ENCODE data around the gene ATP1B1.

ATP1B1 gene

GRCh38 chr1:169106095-169106920 is at the start of gene ATP1B1:
Gene ATP1B1, plus strand, starts transcription at chr1:169106690. Its CDS starts 140 bp downstream, at chr1:169106830.
- peak; percentile 86 for DNase-seq

DNA sequence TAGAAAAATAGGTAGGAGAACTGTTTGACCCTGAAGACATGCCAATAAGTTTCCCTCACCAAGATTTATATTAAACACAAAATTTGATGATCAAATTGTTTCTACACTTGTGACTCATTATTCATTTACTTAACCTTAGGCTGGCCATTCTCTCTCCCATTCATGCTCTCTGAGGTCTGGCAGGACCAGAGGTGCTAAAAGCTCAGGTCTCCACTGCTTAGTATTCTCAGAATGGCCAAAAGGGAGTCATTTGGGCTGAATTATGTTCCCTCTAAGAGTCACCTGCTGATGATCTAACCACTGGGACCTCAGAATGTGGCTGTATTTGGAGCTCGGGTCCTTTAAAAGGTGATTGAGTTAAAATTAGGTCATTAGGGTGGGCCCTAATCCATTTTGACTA is 47.1 kb upstream of the ATP1B1 start:
- no peak for DNase-seq

DNA sequence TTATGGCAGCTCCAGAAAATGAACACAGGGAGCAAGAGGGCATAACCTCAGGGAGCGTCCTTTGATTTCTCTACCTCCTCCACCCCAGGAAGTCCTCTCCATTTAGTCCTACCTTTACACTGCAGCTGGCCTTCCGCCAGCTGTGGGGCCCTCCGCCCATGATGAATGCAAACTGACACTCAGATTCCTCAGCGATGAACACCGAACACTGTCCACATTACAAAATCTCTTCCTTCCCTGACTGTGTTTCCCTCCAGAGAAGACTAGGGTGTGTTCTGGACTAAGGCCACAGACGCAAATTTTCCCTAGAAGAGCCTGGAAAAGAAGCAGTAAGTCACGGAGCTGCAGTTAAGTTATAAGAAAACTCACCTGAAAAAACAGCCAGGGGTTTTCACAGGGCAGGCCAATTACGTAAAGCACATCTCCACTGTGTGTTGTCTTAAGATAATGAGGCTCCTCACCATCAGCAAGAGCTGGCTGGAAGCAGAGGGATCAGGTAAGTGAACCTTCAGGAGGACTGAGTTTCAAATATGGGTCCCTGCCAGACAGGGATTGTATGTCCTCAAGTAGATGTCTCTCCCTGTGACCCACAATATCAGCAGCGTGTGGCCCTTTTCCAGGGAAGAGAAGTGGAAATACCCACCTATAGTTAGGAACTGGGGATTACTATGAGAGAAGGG is 46.3 kb upstream of the ATP1B1 start:
- no peak for DNase-seq

DNA sequence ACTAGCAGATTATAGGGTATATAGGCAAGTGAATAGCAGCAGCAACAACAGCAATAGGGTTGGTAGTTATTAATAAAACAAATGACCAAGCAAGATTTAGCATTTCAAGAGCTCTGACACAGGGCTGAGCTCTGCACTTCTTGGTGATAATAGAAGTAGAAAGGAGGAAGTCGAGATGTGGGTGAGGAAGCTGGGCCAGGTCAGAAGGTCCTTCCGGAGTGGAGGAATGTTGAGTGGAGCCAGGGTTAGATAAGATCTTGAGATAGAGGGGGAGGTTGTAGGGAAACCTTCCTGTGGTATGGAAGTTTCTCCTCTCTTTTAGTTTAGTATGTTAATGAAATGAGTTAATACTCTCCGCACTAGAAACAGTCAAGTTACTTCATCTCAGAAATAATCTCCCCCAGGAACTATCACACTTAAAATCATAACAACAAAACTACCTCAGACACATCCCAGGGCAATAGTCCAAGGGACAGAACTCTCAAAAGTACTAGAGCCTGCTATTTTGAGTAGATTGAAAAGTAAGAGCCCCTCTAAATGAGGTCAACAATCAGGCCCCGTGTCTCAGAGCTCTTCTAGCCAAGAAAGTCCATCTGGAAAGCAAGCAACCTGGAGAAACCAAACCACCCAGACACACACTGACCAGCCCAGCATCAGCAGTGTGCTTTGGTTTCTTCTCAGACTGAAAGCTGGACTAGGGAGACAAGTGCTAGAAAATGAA is 45.4 kb upstream of the ATP1B1 start:
- DNase-seq = peak; percentile 11

DNA sequence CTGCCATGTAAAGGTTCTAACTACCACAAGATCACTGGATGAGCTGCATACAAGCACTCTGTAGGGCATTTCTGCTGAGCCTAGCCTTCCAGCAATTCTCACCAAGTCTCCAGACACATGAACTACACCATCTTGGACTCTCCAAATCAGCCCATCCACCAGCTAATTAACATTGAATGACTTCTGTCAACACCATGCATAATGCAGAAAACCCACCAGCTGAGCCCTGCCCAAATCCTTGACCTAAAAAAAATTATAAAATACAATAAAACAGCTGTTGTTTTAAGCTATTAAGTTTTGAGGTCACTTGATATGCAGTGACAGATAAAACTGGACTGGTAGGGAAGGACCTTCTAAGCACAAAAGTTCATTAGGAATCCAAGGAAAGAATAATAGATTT is 44.3 kb upstream of the ATP1B1 start:
- no peak for DNase-seq

DNA sequence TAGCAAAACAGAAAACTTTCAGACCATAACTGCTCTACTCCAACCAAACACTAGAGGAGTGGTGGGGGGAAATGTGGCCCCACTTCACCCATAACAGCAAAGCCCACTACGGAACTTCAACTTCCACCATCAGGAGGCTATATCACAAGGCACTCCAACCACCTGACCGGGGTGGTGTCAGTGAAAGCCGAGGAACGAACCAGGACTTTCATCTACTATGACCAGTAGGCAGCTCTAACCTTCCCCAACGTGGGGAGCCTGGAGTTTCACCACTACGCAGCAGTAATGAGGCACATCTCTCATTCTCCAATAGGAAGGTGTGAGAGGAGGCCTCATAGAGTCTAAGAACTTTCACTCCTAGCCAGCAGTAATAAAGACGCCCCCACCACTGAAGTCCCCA is 42.4 kb upstream of the ATP1B1 start:
- DNase-seq = no peak

DNA sequence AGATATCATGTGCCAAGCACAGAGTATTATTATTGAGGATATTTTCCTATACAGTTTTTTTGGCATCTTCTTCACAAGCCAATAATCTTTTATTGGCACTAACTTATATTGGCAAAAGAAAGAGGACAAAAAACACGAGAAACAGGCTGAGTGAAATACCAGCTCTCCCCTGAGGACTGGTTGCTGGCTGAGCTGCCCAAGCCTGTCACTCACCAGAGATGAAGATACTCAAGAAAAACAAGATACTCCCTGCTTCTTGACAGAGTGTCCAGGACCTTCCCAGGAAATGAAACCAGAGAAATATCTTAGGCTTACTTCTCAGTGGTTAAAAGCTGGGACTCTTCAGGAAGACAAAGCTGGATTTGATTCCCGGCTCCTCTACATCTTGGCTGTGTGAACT is 35.9 kb upstream of the ATP1B1 start:
- DNase-seq = no peak

DNA sequence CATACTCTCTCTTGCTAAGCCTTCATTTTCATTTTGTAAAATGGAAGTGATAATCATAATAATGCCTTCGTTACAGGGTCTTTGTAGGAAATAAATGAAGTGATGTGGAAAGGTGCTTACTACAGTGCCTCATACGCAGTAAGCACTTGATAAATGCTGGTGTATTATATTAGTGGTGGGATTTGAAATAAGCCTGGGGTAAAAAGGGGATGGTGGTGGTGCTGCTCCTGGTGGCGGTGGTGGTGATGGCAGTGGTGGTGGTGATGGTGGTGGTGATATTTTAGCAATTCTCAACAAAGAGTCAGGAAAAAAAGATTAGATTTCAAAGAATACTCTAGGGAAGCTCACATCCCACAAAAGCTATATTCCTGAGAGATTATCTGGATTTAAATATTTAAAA is 35.5 kb upstream of the ATP1B1 start:
- no peak for DNase-seq

- no peak for DNase-seq
Measured at GRCh38 chr1:169072945-169073725, 33.4 kb upstream of the ATP1B1 start.

DNA sequence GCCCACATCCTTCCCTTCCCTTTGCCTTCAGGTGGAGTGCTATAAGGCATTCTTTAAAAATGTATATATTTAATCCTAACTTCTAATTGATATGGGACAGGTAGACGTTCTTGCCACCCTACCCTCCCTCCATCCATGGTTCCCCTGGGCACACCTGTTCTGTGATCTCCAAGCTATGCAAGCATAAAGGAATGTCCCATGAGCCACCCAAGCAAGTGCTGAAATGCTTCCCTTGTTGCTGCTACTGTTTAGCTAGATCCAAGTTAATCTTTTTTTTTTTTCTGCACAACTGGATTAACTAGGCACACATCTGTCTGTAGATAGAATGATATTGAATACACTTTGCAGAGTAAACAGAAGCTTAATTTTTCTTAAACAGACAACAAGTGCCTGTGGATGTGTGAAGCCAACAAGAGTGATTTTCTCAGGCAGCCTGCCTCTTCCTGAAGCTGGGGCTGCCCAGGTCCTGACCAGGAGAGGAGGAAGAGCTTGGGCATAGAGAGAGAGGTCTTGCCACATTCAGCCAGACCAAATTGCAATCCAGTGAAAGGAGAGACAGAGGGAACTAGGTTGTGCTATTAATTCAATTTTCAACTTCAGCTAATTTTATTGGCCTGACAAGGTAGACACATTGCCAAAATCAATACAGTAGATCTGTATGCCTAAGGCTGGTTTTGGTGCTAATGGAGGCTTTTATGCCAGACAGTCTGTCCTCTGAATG is 28.2 kb upstream of the ATP1B1 start:
- DNase-seq = no peak

DNA sequence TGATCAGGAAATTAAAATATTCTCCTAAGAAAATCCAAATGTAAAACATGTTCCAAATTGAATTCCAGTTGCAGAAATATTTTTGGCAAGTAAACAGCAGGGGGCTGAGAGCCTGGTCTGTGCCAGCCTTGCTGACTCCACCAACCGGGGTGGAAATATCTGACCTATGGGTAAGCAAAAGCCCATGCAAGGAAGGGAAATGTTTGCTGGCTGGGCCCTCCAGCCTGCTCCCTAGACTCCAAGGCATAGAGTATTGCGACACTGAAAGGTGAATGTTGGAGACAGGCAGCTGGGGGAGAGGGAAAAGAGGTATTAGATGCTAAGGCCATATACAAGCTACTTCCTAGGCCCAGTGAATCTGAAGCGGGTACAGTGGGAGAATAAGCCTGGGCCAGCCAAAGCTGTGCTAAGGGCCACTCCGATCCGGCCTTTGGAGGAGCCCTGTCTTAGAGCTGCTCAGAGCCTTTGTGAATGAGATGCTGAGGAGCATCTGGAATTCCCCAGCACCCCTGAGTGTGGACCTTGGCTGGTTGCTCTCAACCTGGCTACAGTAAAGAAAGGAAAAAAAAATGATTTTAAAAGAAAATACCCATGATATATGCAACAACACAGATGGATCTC is 24.9 kb upstream of the ATP1B1 start:
- no peak for DNase-seq

DNA sequence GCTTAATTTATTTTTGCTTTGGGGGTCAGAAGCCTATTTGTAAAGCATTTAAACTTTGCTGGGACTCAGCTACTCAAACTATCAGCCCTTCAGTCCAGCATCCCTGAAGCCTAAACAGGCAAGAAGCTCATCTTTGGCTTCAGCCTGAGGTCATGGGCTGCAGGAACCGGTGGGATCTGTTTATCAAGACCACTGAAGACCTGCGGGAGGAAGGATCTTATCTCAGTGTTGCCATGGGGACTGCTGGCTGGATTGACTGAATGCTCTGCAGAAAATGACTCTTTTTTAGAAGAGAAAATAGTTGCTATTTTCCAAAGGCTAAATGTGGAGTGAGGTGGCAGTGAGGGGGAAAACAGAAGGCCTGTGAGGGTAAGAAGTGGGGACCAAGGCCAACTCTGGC is 20.6 kb upstream of the ATP1B1 start:
- DNase-seq = no peak

DNA sequence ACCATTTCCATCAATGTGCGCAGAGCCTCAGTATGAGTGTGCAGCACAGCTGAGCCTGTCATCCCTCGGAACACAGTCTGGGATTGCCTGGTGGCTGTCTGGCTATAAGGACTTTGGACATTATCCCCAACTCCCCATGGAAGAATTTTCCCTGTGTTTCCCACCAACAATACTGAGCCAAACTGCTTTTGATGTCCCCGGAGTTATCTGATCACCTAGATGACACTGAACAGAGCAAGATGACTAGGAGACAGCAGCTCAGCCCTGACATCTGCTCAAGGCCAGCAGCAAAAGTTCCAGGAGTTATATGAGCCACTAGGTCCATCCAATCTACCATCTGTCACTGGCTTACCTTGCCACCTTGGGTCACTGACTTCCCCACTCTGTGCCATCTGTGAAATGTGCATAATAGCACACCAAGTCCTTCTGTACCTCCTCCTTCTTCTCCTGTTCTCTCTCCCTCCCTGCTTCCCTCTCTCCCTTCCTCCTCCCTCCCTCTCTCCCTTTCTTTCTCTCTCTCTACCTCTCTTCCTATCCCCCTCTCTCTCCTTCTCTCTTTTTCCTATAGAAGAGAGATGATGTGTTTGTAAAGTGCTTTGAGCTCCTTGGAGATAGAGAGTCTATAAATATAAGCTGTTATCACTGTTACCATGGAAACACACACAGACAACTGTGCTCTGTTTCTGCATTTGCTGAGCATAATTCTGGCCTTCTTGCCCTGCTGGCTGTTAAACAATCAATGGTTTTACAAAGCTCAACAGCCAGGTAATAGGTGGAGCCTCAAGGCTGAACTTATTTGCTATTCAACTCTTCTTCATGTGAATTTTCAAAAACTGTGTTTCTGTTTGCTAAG is 19.7 kb upstream of the ATP1B1 start:
- DNase-seq = no peak

GRCh38 chr1:169087876-169088275 is 18.6 kb upstream of the ATP1B1 start:
- DNase-seq = no peak

DNA sequence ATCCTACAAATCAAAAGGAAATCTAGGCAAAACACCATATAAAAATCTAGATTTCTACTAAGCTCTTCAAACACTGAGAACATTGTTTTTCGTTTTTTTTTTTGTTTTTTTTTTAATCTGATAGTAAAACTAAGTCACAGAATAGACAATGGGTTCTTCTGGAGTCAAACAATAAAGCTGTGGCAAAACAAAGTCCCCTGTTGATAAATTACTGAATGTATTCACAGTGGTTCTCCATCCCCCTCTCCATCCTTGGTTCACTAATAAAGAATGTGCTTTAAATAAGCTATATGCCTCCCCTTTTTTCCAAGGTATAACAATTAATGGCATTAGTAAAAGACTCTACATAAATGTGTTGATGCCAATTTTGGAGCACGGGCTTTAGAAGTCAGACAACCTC is 16.7 kb upstream of the ATP1B1 start:
- no peak for DNase-seq

GRCh38 chr1:169090308-169090899 is 16.1 kb upstream of the ATP1B1 start:
- DNase-seq = no peak

- DNase-seq = no peak
Measured at GRCh38 chr1:169090900-169091311, 15.6 kb upstream of the ATP1B1 start.

DNA sequence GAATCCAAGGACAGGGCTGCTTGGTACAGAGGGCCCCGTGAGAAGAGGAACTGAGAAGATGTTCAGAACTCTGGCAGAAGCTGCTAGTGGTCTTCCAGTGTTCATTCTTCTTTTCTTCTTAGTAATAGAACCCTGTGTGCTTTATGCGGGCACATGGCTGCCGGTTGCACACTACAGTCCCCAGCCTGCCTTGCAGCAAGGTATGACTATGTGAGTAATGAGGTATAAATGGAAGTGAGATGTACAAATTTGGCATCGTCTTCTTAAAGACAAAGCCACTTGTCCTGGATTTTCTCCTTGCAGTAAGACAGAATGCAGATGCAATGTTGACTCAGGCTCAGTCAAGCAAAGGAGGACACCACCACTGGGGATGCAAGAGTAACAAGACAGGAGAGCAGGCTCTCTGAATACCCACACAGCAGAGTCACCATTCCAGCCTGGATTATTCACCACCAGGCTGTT is 15.0 kb upstream of the ATP1B1 start:
- no peak for DNase-seq

GRCh38 chr1:169092399-169092798 is 14.1 kb upstream of the ATP1B1 start:
- DNase-seq = no peak

GRCh38 chr1:169094897-169095569 is 11.5 kb upstream of the ATP1B1 start:
- no peak for DNase-seq

Measured in EL (cell line).